Gastroesophageal sphincter (tissue), 3 donors: ENCODE measurements around the gene OBSCN.

ENCODE experiments used
- POLR2A ChIP-seq, 2 donors: fragments of 450-650 bp; IDR thresholded peaks; one replicate each; pipeline ENCODE4 v1.6.1; 2017; ENCODE audit warnings: antibody characterized with exemption in 2 of 2, mild to moderate bottlenecking in 2 of 2, moderate library complexity in 1 of 2
- POLR2AphosphoS5 ChIP-seq: sonication (generic); formaldehyde crosslinking; IDR thresholded peaks from one replicate; pipeline ENCODE4 v1.6.1; 2017; ENCODE audit warnings: antibody characterized with exemption
- TF ChIP-seq, protein P1 (sequence below), 4 experiments: fragments of 200-600 bp in 2 of 4; fragments of 450-650 bp in 2 of 4; sonication (generic) in 1 of 4; IDR thresholded peaks; one replicate each; pipeline ENCODE4 v1.5.1; 2017 to 2019; ENCODE audit warnings: antibody characterized with exemption in 4 of 4, mild to moderate bottlenecking in 2 of 4, moderate library complexity in 2 of 4

- TF ChIP-seq, protein P1, sequence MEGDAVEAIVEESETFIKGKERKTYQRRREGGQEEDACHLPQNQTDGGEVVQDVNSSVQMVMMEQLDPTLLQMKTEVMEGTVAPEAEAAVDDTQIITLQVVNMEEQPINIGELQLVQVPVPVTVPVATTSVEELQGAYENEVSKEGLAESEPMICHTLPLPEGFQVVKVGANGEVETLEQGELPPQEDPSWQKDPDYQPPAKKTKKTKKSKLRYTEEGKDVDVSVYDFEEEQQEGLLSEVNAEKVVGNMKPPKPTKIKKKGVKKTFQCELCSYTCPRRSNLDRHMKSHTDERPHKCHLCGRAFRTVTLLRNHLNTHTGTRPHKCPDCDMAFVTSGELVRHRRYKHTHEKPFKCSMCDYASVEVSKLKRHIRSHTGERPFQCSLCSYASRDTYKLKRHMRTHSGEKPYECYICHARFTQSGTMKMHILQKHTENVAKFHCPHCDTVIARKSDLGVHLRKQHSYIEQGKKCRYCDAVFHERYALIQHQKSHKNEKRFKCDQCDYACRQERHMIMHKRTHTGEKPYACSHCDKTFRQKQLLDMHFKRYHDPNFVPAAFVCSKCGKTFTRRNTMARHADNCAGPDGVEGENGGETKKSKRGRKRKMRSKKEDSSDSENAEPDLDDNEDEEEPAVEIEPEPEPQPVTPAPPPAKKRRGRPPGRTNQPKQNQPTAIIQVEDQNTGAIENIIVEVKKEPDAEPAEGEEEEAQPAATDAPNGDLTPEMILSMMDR (IDR thresholded peaks at IDR 0.05), result no peak
- TF ChIP-seq POLR2A (IDR thresholded peaks at IDR 0.05) (no peak), POLR2AphosphoS5 (no peak)
Observed at GRCh38 chr1:228225165-228225710, 17.4 kb downstream of the OBSCN start.
